Stimulated activated CD8-positive, alpha-beta memory T cell treated with anti-CD3 and anti-CD28 coated beads, Interleukin-2, amount 100 ng/mL, for 1 hour (primary cell): Measurements from ENCODE around the gene CAPZA2.
"Not testable (repeated sequence)": the region's sequence is repeated elsewhere in the genome, so short reads cannot be mapped to it uniquely, and the experiment has no call there.

Source experiments
- DNase-seq, 2 donors: peaks; one replicate each; pipeline ENCODE4 v3.0.0-alpha.2; 2020; ENCODE audit warnings: low read depth in 2 of 2

CAPZA2 gene

GRCh38 chr7:116862234-116862950 is at the start of gene CAPZA2:
Gene CAPZA2 (plus strand): TSS chr7:116862587. CDS start chr7:116862612, 25 bp downstream.
- DNase-seq: peak; percentile 87 to 92

- no peak for DNase-seq
Measured at GRCh38 chr7:116812860-116813259, 49.5 kb upstream of the CAPZA2 start.

GRCh38 chr7:116813371-116813770 is 49.0 kb upstream of the CAPZA2 start:
- not testable (repeated sequence) for DNase-seq

GRCh38 chr7:116815041-116815440 is 47.3 kb upstream of the CAPZA2 start:
- no peak for DNase-seq

- DNase-seq: no peak
Measured at GRCh38 chr7:116820149-116820548, 42.2 kb upstream of the CAPZA2 start.

GRCh38 chr7:116821647-116822046 is 40.7 kb upstream of the CAPZA2 start:
- DNase-seq: not testable (repeated sequence)

GRCh38 chr7:116824449-116824848 is 37.9 kb upstream of the CAPZA2 start:
- DNase-seq: no peak

GRCh38 chr7:116828281-116828680 is 34.1 kb upstream of the CAPZA2 start:
- no peak for DNase-seq

- no peak for DNase-seq
Measured at GRCh38 chr7:116829041-116829440, 33.3 kb upstream of the CAPZA2 start.

GRCh38 chr7:116829493-116829892 is 32.9 kb upstream of the CAPZA2 start:
- no peak for DNase-seq

- no peak for DNase-seq
Measured at GRCh38 chr7:116832692-116833091, 29.7 kb upstream of the CAPZA2 start.

GRCh38 chr7:116834815-116835504 is 27.4 kb upstream of the CAPZA2 start:
- no peak for DNase-seq

- no peak for DNase-seq
Measured at GRCh38 chr7:116836048-116836447, 26.3 kb upstream of the CAPZA2 start.

GRCh38 chr7:116836911-116837310 is 25.5 kb upstream of the CAPZA2 start:
- DNase-seq: no peak

- DNase-seq: no peak
Measured at GRCh38 chr7:116837586-116837985, 24.8 kb upstream of the CAPZA2 start.

GRCh38 chr7:116840256-116840655 is 22.1 kb upstream of the CAPZA2 start:
- no peak for DNase-seq

- DNase-seq: no peak
Measured at GRCh38 chr7:116842371-116842770, 20.0 kb upstream of the CAPZA2 start.

- DNase-seq: no peak
Measured at GRCh38 chr7:116843378-116843777, 19.0 kb upstream of the CAPZA2 start.

GRCh38 chr7:116851175-116851574 is 11.2 kb upstream of the CAPZA2 start:
- no peak for DNase-seq

- no peak for DNase-seq
Measured at GRCh38 chr7:116851671-116852070, 10.7 kb upstream of the CAPZA2 start.

- DNase-seq: no peak
Measured at GRCh38 chr7:116854132-116854531, 8.3 kb upstream of the CAPZA2 start.

- no peak for DNase-seq
Measured at GRCh38 chr7:116857052-116857451, 5.3 kb upstream of the CAPZA2 start.

- DNase-seq: no peak
Measured at GRCh38 chr7:116859323-116859722, 3.1 kb upstream of the CAPZA2 start.
